K562 (cell line): ENCODE results near the gene ZNRF3. TPM values are rescaled to one million over a fixed set of nuclear protein-coding genes. Genes with fewer than 3 reads are reported as not detected.

Source experiments
- ATAC-seq: fragments of 200-7000 bp; cut with Tn5 transposase; 3 replicates; pipeline ENCODE4 v1.9.1; 2020; ENCODE audit warnings: moderate library complexity
- BruUV-seq: library from RNA; stranded (reverse); fragments of 400-500 nt; replicated peaks from 2 replicates; lab custom pipeline; 2021; lab: Mats Ljungman, UMichigan
- CTCF ChIA-PET: fragments of 300-600 bp; formaldehyde crosslinking; extraction: SDS; loops from one replicate; lab custom pipeline; 2021; ENCODE audit warnings: low intra/inter-chr PET ratio; lab: Yijun Ruan, JAX
- POLR2A ChIA-PET: fragments of 300-600, 350-650 bp; sonication (Branson Sonifier 250); formaldehyde crosslinking; extraction: SDS; loops from one replicate; lab custom pipeline; 2021; ENCODE audit warnings: antibody characterized with exemption, inconsistent platforms; lab: Yijun Ruan, JAX
- DNase-seq, 4 experiments: peaks; one replicate each; pipeline versions ENCODE4 v3.0.0 to v3.0.0-alpha.2; 2011 to 2018; ENCODE audit warnings: low spot score in 3 of 4, mixed read lengths in 3 of 4; ENCODE audit errors: extremely low read depth in 1 of 4
- FAIRE-seq: peaks from 2 replicates; lab custom pipeline; 2011; peaks lifted over from hg19 to GRCh38; lab: Jason Lieb, UNC
- H2AFZ ChIP-seq: 2 replicates; pipeline ENCODE4 v1.6.0; 2011; ENCODE audit warnings: low read depth, low read length, control low read depth, inconsistent platforms
- H3K27ac ChIP-seq: fragments of 200-600 bp; 3 replicates; pipeline ENCODE4 v1.8.0; 2011; ENCODE audit warnings: low read depth, mild to moderate bottlenecking, control low read depth, inconsistent platforms, low read length, moderate library complexity, mixed read lengths; ENCODE audit errors: extremely low read depth
- H3K27me3 ChIP-seq, 2 experiments: fragments of 300-600 bp in 1 of 2; 2 replicates in 1 of 2; 3 replicates in 1 of 2; pipeline versions ENCODE4 v1.6.0 to v1.8.0; 2011; ENCODE audit warnings: inconsistent platforms in 2 of 2, low read length in 2 of 2, mild to moderate bottlenecking in 1 of 2, mixed read lengths in 1 of 2, moderate library complexity in 1 of 2; ENCODE audit not compliant: control insufficient read depth in 2 of 2, insufficient read depth in 2 of 2
- H3K36me3 ChIP-seq: fragments of 300-600 bp; 3 replicates; pipeline ENCODE4 v1.8.0; 2011; ENCODE audit warnings: mild to moderate bottlenecking, low read length, inconsistent platforms; ENCODE audit not compliant: control insufficient read depth, insufficient read depth
- H3K4me1 ChIP-seq, 2 experiments: fragments of 200-600 bp in 1 of 2; replicated peaks in 1 of 2; 2 replicates in 1 of 2; 3 replicates in 1 of 2; pipeline versions ENCODE4 v1.5.1 to v1.8.0; 2011; ENCODE audit warnings: inconsistent platforms in 2 of 2, low read length in 2 of 2, mild to moderate bottlenecking in 1 of 2, mixed read lengths in 1 of 2, moderate library complexity in 1 of 2; ENCODE audit not compliant: control insufficient read depth in 2 of 2, insufficient read depth in 2 of 2
- H3K4me2 ChIP-seq: 2 replicates; pipeline ENCODE4 v1.6.1; 2011; ENCODE audit warnings: low read length, control low read depth, inconsistent platforms, mixed read lengths; ENCODE audit not compliant: insufficient read depth
- H3K4me3 ChIP-seq: fragments of 200-600 bp; sonication (generic), shearing (Covaris generic); 2 replicates; pipeline ENCODE4 v1.5.1; 2016; ENCODE audit warnings: control low read depth, inconsistent platforms
- H3K79me2 ChIP-seq: fragments of 200-600 bp; 3 replicates; pipeline ENCODE4 v1.8.0; 2011; ENCODE audit warnings: low read length, inconsistent platforms; ENCODE audit not compliant: control insufficient read depth, insufficient read depth
- H3K9ac ChIP-seq, 2 experiments: 2 replicates each; pipeline versions ENCODE4 v1.6.0 to v1.6.1; 2011; ENCODE audit warnings: low read depth in 2 of 2, low read length in 2 of 2, control low read depth in 1 of 2, inconsistent platforms in 1 of 2, mild to moderate bottlenecking in 1 of 2, mixed read lengths in 1 of 2; ENCODE audit not compliant: insufficient read depth in 1 of 2
- H3K9me1 ChIP-seq: one replicate; pipeline ENCODE4 v1.6.0; 2011; ENCODE audit warnings: inconsistent platforms, mild to moderate bottlenecking, low read length, moderate library complexity; ENCODE audit not compliant: control insufficient read depth, insufficient read depth
- H3K9me3 ChIP-seq: replicated peaks from 2 replicates; pipeline ENCODE4 v1.5.1; 2011; ENCODE audit warnings: low read depth, low read length, inconsistent platforms; ENCODE audit not compliant: control insufficient read depth, insufficient read depth
- H4K20me1 ChIP-seq: replicated peaks from 2 replicates; pipeline ENCODE4 v1.6.1; 2011; ENCODE audit warnings: low read length, inconsistent platforms, mixed read lengths; ENCODE audit not compliant: control insufficient read depth, insufficient read depth
- CTCF ChIP-seq, 3 experiments: IDR thresholded peaks in 2 of 3; conservative IDR thresholded peaks in 1 of 3; 2 replicates each; pipeline ENCODE4 v1.5.1; 2011 to 2012; ENCODE audit warnings: low read length in 3 of 3, mild to moderate bottlenecking in 3 of 3, control low read depth in 2 of 3, improper control_type of control experiment in 1 of 3, inconsistent platforms in 1 of 3, low read depth in 1 of 3, mixed read lengths in 1 of 3, moderate library complexity in 1 of 3; ENCODE audit not compliant: insufficient read depth in 2 of 3
- E2F5 ChIP-seq: sonication (generic); formaldehyde crosslinking; IDR thresholded peaks from 2 replicates; pipeline ENCODE4 v1.8.0; 2022; ENCODE audit warnings: mild to moderate bottlenecking, missing genetic modification reagents
- EHMT2 ChIP-seq: fragments of 450-650 bp; IDR thresholded peaks from 2 replicates; pipeline ENCODE4 v1.6.1; 2018; ENCODE audit warnings: antibody characterized with exemption
- FOXJ3 ChIP-seq: sonication (generic); formaldehyde crosslinking; IDR thresholded peaks from 2 replicates; pipeline ENCODE4 v1.4.0; 2020; ENCODE audit warnings: mild to moderate bottlenecking, missing genetic modification reagents
- GMEB1 ChIP-seq: fragments of 250-450 bp; sonication (Bioruptor Pico); IDR thresholded peaks from 2 replicates; pipeline ENCODE4 v1.4.0; 2020; ENCODE audit warnings: mild to moderate bottlenecking
- NR2C1 ChIP-seq, 2 experiments: fragments of 450-650 bp; IDR thresholded peaks; 2 replicates each; pipeline ENCODE4 v1.6.1; 2017; ENCODE audit warnings: mild to moderate bottlenecking in 2 of 2, antibody characterized with exemption in 1 of 2, inconsistent platforms in 1 of 2, missing compliant biosample characterization in 1 of 2, missing genetic modification characterization in 1 of 2
- RREB1 ChIP-seq: fragments of 250-450 bp; sonication (Bioruptor Pico); IDR thresholded peaks from 2 replicates; pipeline ENCODE4 v1.4.0; 2020
- TAF1 ChIP-seq: IDR thresholded peaks from 2 replicates; pipeline ENCODE4 v1.6.1; 2011; ENCODE audit warnings: mild to moderate bottlenecking, low read length, moderate library complexity; ENCODE audit not compliant: insufficient read depth, control insufficient read depth, severe bottlenecking; ENCODE audit errors: extremely low read depth
- WGBS: fragments of 100-300 bp; shearing (Covaris generic); methylation state at CpG from one replicate; pipeline ENCODE4 v1.1.6; 2016; ENCODE audit warnings: low coverage, mixed read lengths; ENCODE audit not compliant: insufficient coverage; ENCODE audit errors: missing lambda C conversion rate; 5-methylcytosine and 5-hydroxymethylcytosine counted together
- in situ Hi-C: fragments of 300-500 bp; cut with MboI; formaldehyde crosslinking; loops from 4 replicates; pipeline ENCODE4 v1.15.0; 2018; ENCODE audit warnings: inconsistent platforms, mixed read lengths
- intact Hi-C: fragments of 100-400 bp; cut with micrococcal nuclease; formaldehyde crosslinking; loops from 2 replicates; pipeline ENCODE4 v1.14.2; 2022
- polyA plus RNA-seq, 8 experiments: library from polyadenylated mRNA; depleted of rRNA in 4 of 8; stranded (reverse) in 5 of 8; unstranded in 3 of 8; fragments of >200 nt; fragmentation: Nextera tagmentation in 2 of 8; fragmentation: Illumina TruSeq in 1 of 8; extraction: Ambion mirVana in 2 of 8; extraction: Trizol in 1 of 8; gene quantifications; 2 replicates each; pipeline versions ENCODE4 v1.2.1 to v1.2.3, GENCODE V29; 2011 to 2014; ENCODE audit warnings: inconsistent platforms in 1 of 8, missing spikeins in 1 of 8
- total RNA-seq, 7 experiments: library from RNA; depleted of rRNA in 6 of 7; stranded (reverse); fragments of >200 nt in 6 of 7; fragmentation: Illumina TruSeq in 2 of 7; extraction: Trizol in 2 of 7; gene quantifications; 2 replicates each; pipeline versions ENCODE4 v1.2.1 to v1.2.3, GENCODE V29; 2011 to 2021; ENCODE audit warnings: low replicate concordance in 1 of 7

The ZNRF3 gene
- total and polyA plus RNA-seq, 9 of the 15 experiments (the other 6 are each of a cell fraction or from before 2014, with no cell fraction given): 0.41 to 5.9 (median 1.7) TPM

GRCh38 chr22:28918550-28919271 lies 35.3 kb downstream of the ZNRF3 start:
- intact Hi-C loops: no loop called here
- Histone ChIP-seq H3K4me2 (no peak overlapping the region), H3K79me2 (peaks cover 2% of the 10 kb centered on the region; the same call in 2 of the 3 replicates), H4K20me1 (0 out of 2 replicates have a peak, but pooled peaks cover 3% of the 10 kb centered on the region), H3K27me3 (no peaks in the 10 kb centered on the region), H3K27ac (no peak overlapping the region), H3K9ac (no peak overlapping the region), H3K4me3 (no peak overlapping the region), H3K4me1 (peaks cover 0 to 1% of the 10 kb centered on the region in 2 experiments; a peak in 2 of 5 replicates), H3K36me3 (no peaks in the 10 kb centered on the region), H3K9me1 (no peaks in the 10 kb centered on the region), H2AFZ (no peak overlapping the region), H3K9me3 (no peaks in the 10 kb centered on the region)
- POLR2A ChIA-PET: interaction anchor here (0.6 to 2.9 kb wide), 3 partner anchors 9 to 1781 kb away, joined by 3 to 11 read pairs (median 3); no protein-coding TSS in a partner anchor
- WGBS: 62% methylated on average over 5 of the region's 6 CpGs
- DNase-seq: no peak
- no peak for ATAC-seq
- no TSS peak for BruUV-seq
- no peak for FAIRE-seq
- in situ Hi-C loops: no loop called here
- CTCF ChIA-PET: no interaction called here
- TF ChIP-seq NR2C1 (IDR thresholded peaks at IDR 0.05) (no peak), NR2C1 (tag; IDR thresholded peaks at IDR 0.05) (no peak), CTCF (IDR thresholded peaks at IDR 0.05 in 2 of 3, conservative IDR thresholded peaks at IDR 0.05 in 1 of 3; ENCODE audit: insufficient read depth in 2 of 3, low read depth in 1 of 3, low read length in 3 of 3) (no peak), TAF1 (no peak), FOXJ3 (CRISPR knock-in tag) (no peak), EHMT2 (no peak), GMEB1 (no peak), E2F5 (CRISPR knock-in tag) (no peak), RREB1 (no peak)
